Panc1 (cell line): ENCODE measurements around the gene ITFG1. TPM values are rescaled to one million over a fixed set of nuclear protein-coding genes. Genes with fewer than 3 reads are reported as not detected.

Experiments used
- ATAC-seq: fragments of 200-7000 bp; cut with Tn5 transposase; 2 replicates; pipeline ENCODE4 v1.9.1; 2020; ENCODE audit warnings: mild to moderate bottlenecking, moderate library complexity
- BruUV-seq: library from RNA; stranded (reverse); fragments of 400-500 nt; replicated peaks from 2 replicates; lab custom pipeline; 2021; lab: Mats Ljungman, UMichigan
- CTCF ChIA-PET: fragments of 300-600 bp; sonication (Branson Sonifier 250); formaldehyde crosslinking; loops from one replicate; lab custom pipeline; 2022; ENCODE audit warnings: antibody characterized with exemption; lab: Charles Lee
- POLR2A ChIA-PET: fragments of 300-600 bp; sonication (Branson Sonifier 250); formaldehyde crosslinking; loops from one replicate; lab custom pipeline; 2022; ENCODE audit warnings: antibody characterized with exemption; lab: Charles Lee
- DNase-seq: peaks from one replicate; pipeline ENCODE4 v3.0.0-alpha.2; 2010; ENCODE audit warnings: low read depth, low spot score
- H3K27ac ChIP-seq: 2 replicates; pipeline ENCODE4 v1.5.1; 2011; ENCODE audit warnings: mild to moderate bottlenecking, low read length, inconsistent platforms
- H3K27me3 ChIP-seq: fragments of 200-500 bp; sonication (Bioruptor generic); 2 replicates; pipeline ENCODE4 v1.6.0; 2014; ENCODE audit warnings: low read length, inconsistent platforms; ENCODE audit not compliant: control insufficient read depth, insufficient read depth
- H3K36me3 ChIP-seq: fragments of 200-500 bp; sonication (Bioruptor generic); 2 replicates; pipeline ENCODE4 v1.5.1; 2014; ENCODE audit warnings: inconsistent platforms, mild to moderate bottlenecking, low read length, moderate library complexity; ENCODE audit not compliant: control insufficient read depth, insufficient read depth
- H3K4me1 ChIP-seq: 2 replicates; pipeline ENCODE4 v1.5.1; 2011; ENCODE audit warnings: inconsistent platforms, mild to moderate bottlenecking, low read length, moderate library complexity; ENCODE audit not compliant: control insufficient read depth, insufficient read depth
- H3K4me3 ChIP-seq, 2 experiments: 2 replicates each; pipeline ENCODE4 v1.5.1; 2011 to 2012; ENCODE audit warnings: low read depth in 2 of 2, low read length in 2 of 2, mild to moderate bottlenecking in 2 of 2, inconsistent platforms in 1 of 2, moderate library complexity in 1 of 2
- H3K9me3 ChIP-seq: fragments of 200-500 bp; sonication (Bioruptor generic); 2 replicates; pipeline ENCODE4 v1.5.1; 2014; ENCODE audit warnings: low read depth, mild to moderate bottlenecking, inconsistent platforms, low read length, moderate library complexity; ENCODE audit not compliant: control insufficient read depth, insufficient read depth
- CTCF ChIP-seq: fragments of 450-650 bp; IDR thresholded peaks from 2 replicates; pipeline ENCODE4 v1.5.1; 2017; ENCODE audit warnings: mild to moderate bottlenecking
- POLR2AphosphoS5 ChIP-seq: IDR thresholded peaks from 2 replicates; pipeline ENCODE4 v1.6.1; 2012; ENCODE audit warnings: mild to moderate bottlenecking, low read depth, low read length, moderate library complexity
- REST ChIP-seq, 2 experiments: IDR thresholded peaks; 2 replicates each; pipeline ENCODE4 v1.6.1; 2011 to 2012; ENCODE audit warnings: low read depth in 2 of 2, control low read depth in 1 of 2, low read length in 1 of 2, mild to moderate bottlenecking in 1 of 2, moderate library complexity in 1 of 2; ENCODE audit not compliant: insufficient read depth in 1 of 2
- SIN3A ChIP-seq: IDR thresholded peaks from 2 replicates; pipeline ENCODE4 v1.6.1; 2012; ENCODE audit warnings: low read depth, mild to moderate bottlenecking, low read length, moderate library complexity, borderline replicate concordance; ENCODE audit not compliant: insufficient read depth
- TCF7L2 ChIP-seq: IDR thresholded peaks from 2 replicates; pipeline ENCODE4 v1.6.1; 2011; ENCODE audit warnings: mild to moderate bottlenecking, low read depth, low read length, inconsistent platforms
- in situ Hi-C: cut with HindIII; loops from 2 replicates; pipeline ENCODE4 v1.10.0; 2016; ENCODE audit warnings: low sequenced_read_pairs, low pct_unique_long_range_greater_than_20kb
- intact Hi-C: fragments of 100-400 bp; cut with micrococcal nuclease; formaldehyde crosslinking; loops from one replicate; pipeline ENCODE4 v1.10.0; 2022; ENCODE audit not compliant: unreplicated experiment
- total RNA-seq: library from RNA; stranded (reverse); gene quantifications from one replicate; pipeline ENCODE4 v1.2.1, GENCODE V29; 2021; ENCODE audit not compliant: unreplicated experiment

ITFG1 gene
- total RNA-seq, 1 experiment from 2014 or later = 26.5 TPM

GRCh38 chr16:47241061-47241460 is 219.8 kb downstream of the ITFG1 start:
- Histone ChIP-seq H3K9me3 (no peaks in the 10 kb centered on the region), H3K27me3 (no peaks in the 10 kb centered on the region), H3K4me3 (no peak overlapping the region), H3K36me3 (no peaks in the 10 kb centered on the region), H3K4me1 (no peaks in the 10 kb centered on the region), H3K27ac (no peak overlapping the region)
- in situ Hi-C loops = no loop called here
- BruUV-seq = no TSS peak
- ATAC-seq (no peak), DNase-seq (no peak)
- ChIA-PET CTCF (no interaction called here), POLR2A (no interaction called here)
- TF ChIP-seq REST (IDR thresholded peaks at IDR 0.05; ENCODE audit: insufficient read depth in 1 of 2, low read depth in 2 of 2, low read length in 1 of 2) (no peak), CTCF (no peak), TCF7L2 (no peak), SIN3A (no peak), POLR2AphosphoS5 (no peak)
- intact Hi-C loops = no loop called here

- no peak for TF ChIP-seq CTCF
- TF ChIP-seq POLR2AphosphoS5 = no peak
- no peak for TF ChIP-seq REST (IDR thresholded peaks at IDR 0.05; ENCODE audit: insufficient read depth in 1 of 2, low read depth in 2 of 2, low read length in 1 of 2)
- TF ChIP-seq TCF7L2 = no peak
- no peak for TF ChIP-seq SIN3A
- in situ Hi-C loops = no loop called here
- DNase-seq = no peak
- H3K9me3 ChIP-seq = no peaks in the 10 kb centered on the region
- no peaks in the 10 kb centered on the region for H3K4me1 ChIP-seq
- intact Hi-C loops = no loop called here
- H3K27ac ChIP-seq = no peak overlapping the region
- H3K36me3 ChIP-seq = no peaks in the 10 kb centered on the region
- H3K27me3 ChIP-seq = no peaks in the 10 kb centered on the region
- ATAC-seq = no peak
- no TSS peak for BruUV-seq
- no peak overlapping the region for H3K4me3 ChIP-seq
- CTCF ChIA-PET = no interaction called here
- POLR2A ChIA-PET = interaction anchor here (0.7 kb wide), 1 partner anchor 59 kb away, joined by 3 read pairs; no protein-coding TSS in a partner anchor
Measured at GRCh38 chr16:47236716-47237115, 224.1 kb downstream of the ITFG1 start.
